Measurements from ENCODE around the gene NOPCHAP1.
"Not testable (repeated sequence)": the region's sequence is repeated elsewhere in the genome, so short reads cannot be mapped to it uniquely, and the experiment has no call there.

Gene NOPCHAP1

DNA sequence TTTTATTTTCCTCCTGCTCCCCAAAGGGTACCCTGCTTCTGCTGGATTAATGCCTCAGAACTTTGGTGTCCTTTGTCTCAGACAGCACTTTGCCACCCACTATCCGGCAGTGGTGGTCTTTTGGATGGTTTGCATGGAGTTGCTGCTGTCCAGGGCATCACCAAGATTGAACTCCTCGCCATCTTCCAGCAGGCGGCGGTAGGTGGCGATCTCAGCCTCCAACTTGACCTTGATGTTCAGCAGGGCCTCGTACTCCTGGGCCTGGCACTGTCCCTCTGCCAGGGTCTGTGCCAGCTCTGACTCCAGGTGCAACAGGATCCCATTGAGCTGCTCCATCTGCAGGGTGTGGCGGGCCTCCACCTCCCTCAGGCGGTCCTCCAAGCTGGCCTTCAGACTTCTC is 9.4 kb upstream of the NOPCHAP1 start:
- Histone ChIP-seq H3K79me1 (replicated peaks; ENCODE audit: low read length, poor library complexity, severe bottlenecking) (no peaks in the 10 kb centered on the region), H3K9me3 (ENCODE audit: control insufficient read depth, low read length) (no peaks in the 10 kb centered on the region), H2AFZ (ENCODE audit: low read depth, low read length) (no peak overlapping the region), H2BK120ac (ENCODE audit: low read depth, low read length) (no peak overlapping the region), H3K4me3 (ENCODE audit: insufficient read depth in 1 of 2, low read depth in 1 of 2, low read length in 2 of 2) (no peak overlapping the region), H2BK5ac (ENCODE audit: low read depth, low read length, poor library complexity, severe bottlenecking) (no peak overlapping the region), H3K36me3 (ENCODE audit: control insufficient read depth in 1 of 2, insufficient read depth in 2 of 2, low read depth in 1 of 2, low read length in 2 of 2) (no peaks in the 10 kb centered on the region), H3K27me3 (ENCODE audit: control insufficient read depth in 1 of 2, insufficient read depth in 1 of 2, low read length in 2 of 2) (peaks cover 0 to 3% of the 10 kb centered on the region in 2 experiments), H2BK15ac (ENCODE audit: low read depth, poor library complexity, severe bottlenecking) (no peak overlapping the region), H4K91ac (ENCODE audit: low read length) (no peak overlapping the region), H3K23ac (ENCODE audit: low read length in 2 of 2) (no peak overlapping the region), H3K4me1 (ENCODE audit: control insufficient read depth, insufficient read depth, low read depth, low read length) (no peaks in the 10 kb centered on the region), H3K18ac (ENCODE audit: low read depth in 1 of 2, low read length in 2 of 2) (no peak overlapping the region), H3K9ac (ENCODE audit: low read length) (no peak overlapping the region), H2BK12ac (ENCODE audit: low read length in 2 of 2) (no peak overlapping the region), H3K4me2 (ENCODE audit: low read length, poor library complexity, severe bottlenecking) (no peak overlapping the region), H3K4ac (ENCODE audit: low read depth in 1 of 2, low read length in 2 of 2) (no peak overlapping the region), H4K8ac (ENCODE audit: low read length) (no peak overlapping the region), H2AK5ac (ENCODE audit: low read length, severe bottlenecking) (no peak overlapping the region), H3K14ac (ENCODE audit: low read length in 2 of 2) (no peak overlapping the region), H3K27ac (ENCODE audit: low read length, poor library complexity, severe bottlenecking) (no peak overlapping the region)
- DNase-seq: no peak
- 82% methylated on average over 8 of the region's 8 CpGs for WGBS

DNA sequence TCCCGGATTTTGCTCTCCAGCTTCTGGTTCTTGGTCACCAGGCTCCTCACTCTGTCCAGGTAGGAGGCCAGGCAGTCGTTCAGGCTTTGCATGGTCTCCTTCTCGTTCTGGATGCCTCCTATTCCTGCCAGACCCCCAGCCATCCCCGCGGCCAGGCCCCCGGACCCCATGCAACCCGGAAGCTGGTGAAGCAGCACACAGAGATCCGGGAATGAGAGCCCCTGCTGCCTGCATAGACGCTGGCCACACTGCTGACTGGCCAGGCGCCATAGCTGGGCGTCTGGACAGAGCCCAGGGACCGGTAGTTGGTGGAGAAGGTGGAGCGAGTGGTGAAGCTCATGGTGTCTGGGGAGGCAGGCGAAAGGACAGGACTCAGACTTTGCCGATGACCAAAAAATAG is 8.4 kb upstream of the NOPCHAP1 start:
- H3K18ac ChIP-seq (ENCODE audit: low read depth in 1 of 2, low read length in 2 of 2); H3K4me1 ChIP-seq (ENCODE audit: control insufficient read depth, insufficient read depth, low read depth, low read length); H4K91ac ChIP-seq (ENCODE audit: low read length); H3K9me3 ChIP-seq (ENCODE audit: control insufficient read depth, low read length); H3K4me3 ChIP-seq (ENCODE audit: insufficient read depth in 1 of 2, low read depth in 1 of 2, low read length in 2 of 2); H3K79me1 ChIP-seq (replicated peaks; ENCODE audit: low read length, poor library complexity, severe bottlenecking); H2BK5ac ChIP-seq (ENCODE audit: low read depth, low read length, poor library complexity, severe bottlenecking); H2AFZ ChIP-seq (ENCODE audit: low read depth, low read length); DNase-seq; H2BK15ac ChIP-seq (ENCODE audit: low read depth, poor library complexity, severe bottlenecking); H2BK120ac ChIP-seq (ENCODE audit: low read depth, low read length); H2AK5ac ChIP-seq (ENCODE audit: low read length, severe bottlenecking); H3K9ac ChIP-seq (ENCODE audit: low read length); H2BK12ac ChIP-seq (ENCODE audit: low read length in 2 of 2); H3K27ac ChIP-seq (ENCODE audit: low read length, poor library complexity, severe bottlenecking); H3K23ac ChIP-seq (ENCODE audit: low read length in 2 of 2); H4K8ac ChIP-seq (ENCODE audit: low read length); H3K27me3 ChIP-seq (ENCODE audit: control insufficient read depth in 1 of 2, insufficient read depth in 1 of 2, low read length in 2 of 2); H3K4ac ChIP-seq (ENCODE audit: low read depth in 1 of 2, low read length in 2 of 2); H3K36me3 ChIP-seq (ENCODE audit: control insufficient read depth in 1 of 2, insufficient read depth in 2 of 2, low read depth in 1 of 2, low read length in 2 of 2); H3K4me2 ChIP-seq (ENCODE audit: low read length, poor library complexity, severe bottlenecking); H3K14ac ChIP-seq (ENCODE audit: low read length in 2 of 2): not testable (repeated sequence)
- WGBS: 89% methylated on average over 15 of the region's 15 CpGs

DNA sequence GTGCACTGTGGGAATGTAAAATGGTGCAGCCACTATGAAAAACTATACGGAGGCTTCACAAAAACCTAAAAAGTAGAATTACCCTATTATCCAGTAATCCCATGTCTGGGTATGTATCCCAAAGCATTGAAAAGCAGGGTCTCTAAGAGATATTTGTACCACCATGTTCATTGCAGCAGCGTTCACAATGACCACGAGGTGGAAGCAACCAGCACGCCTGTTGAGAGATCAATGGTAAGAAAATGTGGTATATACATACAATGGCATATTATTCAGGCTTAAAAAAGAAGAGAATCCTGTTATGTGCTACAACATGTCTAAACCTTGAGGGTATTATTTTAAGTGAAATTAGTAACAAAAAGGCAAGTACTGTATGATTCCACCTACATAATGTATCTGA is 910 bp upstream of the NOPCHAP1 start:
- WGBS: 100% methylated on average over 1 of the region's 4 CpGs
- Histone ChIP-seq H3K9me3 (ENCODE audit: control insufficient read depth, low read length) (no peaks in the 10 kb centered on the region), H2BK15ac (ENCODE audit: low read depth, poor library complexity, severe bottlenecking) (no peak overlapping the region), H3K27ac (ENCODE audit: low read length, poor library complexity, severe bottlenecking) (no peak overlapping the region), H3K4me2 (ENCODE audit: low read length, poor library complexity, severe bottlenecking) (no peak overlapping the region), H3K4me1 (ENCODE audit: control insufficient read depth, insufficient read depth, low read depth, low read length) (no peaks in the 10 kb centered on the region), H3K79me1 (replicated peaks; ENCODE audit: low read length, poor library complexity, severe bottlenecking) (peaks cover 19% of the 10 kb centered on the region), H3K23ac (ENCODE audit: low read length in 2 of 2) (no peak overlapping the region), H3K36me3 (ENCODE audit: control insufficient read depth in 1 of 2, insufficient read depth in 2 of 2, low read depth in 1 of 2, low read length in 2 of 2) (peaks cover 0 to 20% of the 10 kb centered on the region in 2 experiments), H2AK5ac (ENCODE audit: low read length, severe bottlenecking) (no peak overlapping the region), H3K4ac (ENCODE audit: low read depth in 1 of 2, low read length in 2 of 2) (no peak overlapping the region), H2BK5ac (ENCODE audit: low read depth, low read length, poor library complexity, severe bottlenecking) (no peak overlapping the region), H2BK12ac (ENCODE audit: low read length in 2 of 2) (no peak overlapping the region), H3K14ac (ENCODE audit: low read length in 2 of 2) (no peak overlapping the region), H2BK120ac (ENCODE audit: low read depth, low read length) (no peak overlapping the region), H3K27me3 (ENCODE audit: control insufficient read depth in 1 of 2, insufficient read depth in 1 of 2, low read length in 2 of 2) (no peaks in the 10 kb centered on the region), H2AFZ (ENCODE audit: low read depth, low read length) (no peak overlapping the region), H3K4me3 (ENCODE audit: insufficient read depth in 1 of 2, low read depth in 1 of 2, low read length in 2 of 2) (no peak overlapping the region), H3K18ac (ENCODE audit: low read depth in 1 of 2, low read length in 2 of 2) (no peak overlapping the region), H4K8ac (ENCODE audit: low read length) (no peak overlapping the region), H3K9ac (ENCODE audit: low read length) (no peak overlapping the region), H4K91ac (ENCODE audit: low read length) (no peak overlapping the region)
- no peak for DNase-seq

DNA sequence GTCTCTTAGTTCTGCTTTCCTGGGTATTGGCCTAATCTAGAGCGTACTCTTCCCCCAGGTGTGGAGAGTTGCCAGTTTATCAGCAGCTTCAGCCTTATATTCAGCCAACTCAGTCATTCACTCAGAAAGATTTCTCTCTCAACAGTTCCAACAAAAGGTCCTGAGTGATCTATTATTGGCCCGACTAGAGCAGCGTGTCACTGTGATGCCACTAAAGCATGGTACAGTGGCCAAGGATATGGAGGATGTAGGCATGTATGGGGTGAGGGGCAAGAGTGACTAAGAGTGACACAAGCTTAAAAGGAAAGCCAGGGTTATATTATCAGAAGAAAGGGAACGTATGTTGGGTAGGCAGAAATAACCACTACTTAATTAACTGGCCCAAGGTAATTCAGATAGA is 4.8 kb downstream of the NOPCHAP1 start:
- no peak for DNase-seq
- Histone ChIP-seq H3K4me2 (ENCODE audit: low read length, poor library complexity, severe bottlenecking) (no peak overlapping the region), H2BK120ac (ENCODE audit: low read depth, low read length) (no peak overlapping the region), H3K9ac (ENCODE audit: low read length) (no peak overlapping the region), H3K4me3 (ENCODE audit: insufficient read depth in 1 of 2, low read depth in 1 of 2, low read length in 2 of 2) (no peak overlapping the region), H2BK12ac (ENCODE audit: low read length in 2 of 2) (no peak overlapping the region), H3K36me3 (ENCODE audit: control insufficient read depth in 1 of 2, insufficient read depth in 2 of 2, low read depth in 1 of 2, low read length in 2 of 2) (peaks cover 13 to 75% of the 10 kb centered on the region in 2 experiments), H3K23ac (ENCODE audit: low read length in 2 of 2) (no peak overlapping the region), H2AFZ (ENCODE audit: low read depth, low read length) (no peak overlapping the region), H2BK5ac (ENCODE audit: low read depth, low read length, poor library complexity, severe bottlenecking) (no peak overlapping the region), H3K14ac (ENCODE audit: low read length in 2 of 2) (no peak overlapping the region), H3K4ac (ENCODE audit: low read depth in 1 of 2, low read length in 2 of 2) (no peak overlapping the region), H4K8ac (ENCODE audit: low read length) (no peak overlapping the region), H3K4me1 (ENCODE audit: control insufficient read depth, insufficient read depth, low read depth, low read length) (no peaks in the 10 kb centered on the region), H3K79me1 (replicated peaks; ENCODE audit: low read length, poor library complexity, severe bottlenecking) (peaks cover 34% of the 10 kb centered on the region), H3K27ac (ENCODE audit: low read length, poor library complexity, severe bottlenecking) (no peak overlapping the region), H3K27me3 (ENCODE audit: control insufficient read depth in 1 of 2, insufficient read depth in 1 of 2, low read length in 2 of 2) (no peaks in the 10 kb centered on the region), H4K91ac (ENCODE audit: low read length) (no peak overlapping the region), H2BK15ac (ENCODE audit: low read depth, poor library complexity, severe bottlenecking) (no peak overlapping the region), H3K18ac (ENCODE audit: low read depth in 1 of 2, low read length in 2 of 2) (no peak overlapping the region), H3K9me3 (ENCODE audit: control insufficient read depth, low read length) (no peaks in the 10 kb centered on the region), H2AK5ac (ENCODE audit: low read length, severe bottlenecking) (no peak overlapping the region)
- 95% methylated on average over 3 of the region's 4 CpGs for WGBS

Measured in mesenchymal stem cell (in vitro differentiated cells and primary cell).